OCI-LY7 (cell line): ENCODE results near the gene SLC45A3. TPM values are rescaled to one million over a fixed set of nuclear protein-coding genes. Genes with fewer than 3 reads are reported as not detected.
A peak's percentile ranks its signal among the peaks of the same experiment; 100 is the strongest.

ENCODE experiments used
- Bru-seq: library from RNA; stranded (reverse); fragments of 400-500 nt; gene quantifications from one replicate; lab custom pipeline; 2021; lab: Mats Ljungman, UMichigan
- BruChase-seq, 2 experiments: library from RNA; stranded (reverse); fragments of 400-500 nt; gene quantifications; one replicate each; lab custom pipeline; 2021; lab: Mats Ljungman, UMichigan
- BruUV-seq: library from RNA; stranded (reverse); fragments of 400-500 nt; replicated peaks from 2 replicates; lab custom pipeline; 2021; lab: Mats Ljungman, UMichigan
- CTCF ChIA-PET: fragments of 300-600 bp; sonication (Branson Sonifier 250); formaldehyde crosslinking; loops from one replicate; lab custom pipeline; 2022; ENCODE audit warnings: antibody characterized with exemption; ENCODE audit not compliant: unreplicated experiment; lab: Charles Lee
- POLR2A ChIA-PET: fragments of 300-600 bp; sonication (Branson Sonifier 250); formaldehyde crosslinking; loops from one replicate; lab custom pipeline; 2022; ENCODE audit warnings: antibody characterized with exemption; lab: Charles Lee
- DNase-seq: peaks from one replicate; pipeline ENCODE4 v3.0.0-alpha.2; 2015; ENCODE audit warnings: low spot score
- H2AFZ ChIP-seq: fragments of 200-600 bp; sonication (generic), shearing (Covaris generic); 2 replicates; pipeline ENCODE4 v1.6.1; 2014; ENCODE audit warnings: mild to moderate bottlenecking, antibody characterized with exemption, low read length, moderate library complexity
- H3K27ac ChIP-seq: fragments of 200-600 bp; sonication (generic); 2 replicates; pipeline ENCODE4 v1.5.1; 2014; ENCODE audit warnings: mixed run types, low read depth, mild to moderate bottlenecking, moderate library complexity, low read length, inconsistent platforms; ENCODE audit not compliant: poor library complexity, severe bottlenecking
- H3K36me3 ChIP-seq: fragments of 200-600 bp; sonication (generic); 2 replicates; pipeline ENCODE4 v1.6.1; 2014; ENCODE audit warnings: mild to moderate bottlenecking, antibody characterized with exemption, low read length, moderate library complexity, mixed read lengths; ENCODE audit not compliant: insufficient read depth
- H3K4me1 ChIP-seq: fragments of 200-600 bp; sonication (generic); 2 replicates; pipeline ENCODE4 v1.5.1; 2014; ENCODE audit warnings: mild to moderate bottlenecking, low read length; ENCODE audit not compliant: insufficient read depth, poor library complexity, severe bottlenecking
- H3K4me2 ChIP-seq: fragments of 200-600 bp; sonication (generic); 2 replicates; pipeline ENCODE4 v1.6.1; 2014; ENCODE audit warnings: mild to moderate bottlenecking, low read length
- H3K4me3 ChIP-seq: fragments of 200-600 bp; sonication (generic); 2 replicates; pipeline ENCODE4 v1.5.1; 2014; ENCODE audit warnings: mild to moderate bottlenecking, low read depth, low read length; ENCODE audit not compliant: poor library complexity, severe bottlenecking
- H3K79me2 ChIP-seq: fragments of 200-600 bp; sonication (generic); 2 replicates; pipeline ENCODE4 v1.6.1; 2016; ENCODE audit warnings: low read depth, mild to moderate bottlenecking, low read length, moderate library complexity, mixed read lengths; ENCODE audit not compliant: insufficient read depth
- H3K9me2 ChIP-seq: fragments of 200-600 bp; sonication (generic); 2 replicates; pipeline ENCODE4 v1.6.1; 2016; ENCODE audit warnings: mild to moderate bottlenecking, low read length, mixed read lengths; ENCODE audit not compliant: insufficient read depth
- H3K9me3 ChIP-seq: fragments of 200-600 bp; sonication (generic); 2 replicates; pipeline ENCODE4 v1.6.1; 2014; ENCODE audit warnings: mild to moderate bottlenecking, mixed run types, low read length, mixed read lengths
- H4K20me1 ChIP-seq: fragments of 200-600 bp; sonication (generic); 2 replicates; pipeline ENCODE4 v1.6.1; 2014; ENCODE audit warnings: mild to moderate bottlenecking, antibody characterized with exemption, low read length, moderate library complexity, mixed read lengths; ENCODE audit not compliant: insufficient read depth
- CTCF ChIP-seq: fragments of 200-600 bp; sonication (generic); conservative IDR thresholded peaks from 2 replicates; pipeline ENCODE4 v1.5.1; 2014; ENCODE audit warnings: mild to moderate bottlenecking, antibody characterized with exemption, low read length, moderate library complexity, mixed read lengths
- EZH2phosphoT487 ChIP-seq: fragments of 200-600 bp; sonication (generic); IDR thresholded peaks from 2 replicates; pipeline ENCODE4 v1.6.1; 2018; ENCODE audit warnings: low read depth, borderline replicate concordance, mild to moderate bottlenecking, mixed run types, antibody characterized with exemption, low read length, moderate library complexity, mixed read lengths
- intact Hi-C: fragments of 100-400 bp; cut with micrococcal nuclease; formaldehyde crosslinking; loops from one replicate; pipeline ENCODE4 v1.10.0; 2022; ENCODE audit not compliant: unreplicated experiment
- long read RNA-seq: library from polyadenylated mRNA; stranded (forward); transcript quantifications from one replicate; pipeline ENCODE4 v2.0.0, GENCODE V29; 2022
- total RNA-seq, 2 experiments: library from RNA; depleted of rRNA in 1 of 2; stranded (reverse); fragments of >200 nt in 1 of 2; shearing (Covaris generic) in 1 of 2; gene quantifications; 2 replicates each; pipeline ENCODE4 v1.2.3, GENCODE V29; 2014 to 2022

Gene SLC45A3
- total RNA-seq (2014; rRNA removed; shearing (Covaris generic)) (1.6 and 2.4 TPM in 2 replicates), total RNA-seq (2022) (5.3 and 5.9 TPM in 2 replicates), Bru-seq, nascent RNA (percentile 50 among the genes with signal in this experiment), BruChase-seq, experiment 1, labeled RNA remaining after a 6-hour chase (percentile 44 among the genes with signal in this experiment), BruChase-seq, experiment 2, labeled RNA remaining after a 2-hour chase (percentile 49 among the genes with signal in this experiment)
- long read RNA-seq, partial matches to known transcripts = 1 of 5 reads
- long read RNA-seq, other reads (novel, unspliced or antisense) = 4 of 5 reads

GRCh38 chr1:205680073-205680851, at the start of gene SLC45A3:
TSS of gene SLC45A3 (minus strand) at chr1:205680509. CDS start at chr1:205664656, 15,853 bp downstream.
- Histone ChIP-seq H3K79me2 (no peaks in the 10 kb centered on the region), H4K20me1 (no peaks in the 10 kb centered on the region), H3K9me3 (no peaks in the 10 kb centered on the region), H3K9me2 (no peaks in the 10 kb centered on the region), H2AFZ (peak within 1 kb of the TSS; percentile 51), H3K36me3 (no peaks in the 10 kb centered on the region), H3K4me1 (peaks cover 30% of the 10 kb centered on the region), H3K27ac (no peak within 1 kb of the TSS), H3K4me3 (peak within 1 kb of the TSS; percentile 74), H3K4me2 (peak within 1 kb of the TSS; percentile 71)
- intact Hi-C loops = no loop called here
- POLR2A ChIA-PET = interaction anchor here (0.8 kb wide), 1 partner anchor 11 kb away, joined by 3 read pairs; no protein-coding TSS in a partner anchor
- no TSS peak for BruUV-seq
- DNase-seq = peak; percentile 45
- TF ChIP-seq CTCF = no peak
- TF ChIP-seq EZH2phosphoT487 = no peak
- CTCF ChIA-PET = interaction anchor here (0.6 kb wide), 1 partner anchor 13 kb away, joined by 4 read pairs; no protein-coding TSS in a partner anchor

- intact Hi-C loops = no loop called here
- no TSS peak for BruUV-seq
- Histone ChIP-seq H3K4me2 (no peak overlapping the region), H4K20me1 (peaks cover 17% of the 10 kb centered on the region; the same call in 1 of the 2 replicates), H3K79me2 (peaks cover 65% of the 10 kb centered on the region), H3K4me3 (no peak overlapping the region), H3K9me3 (no peaks in the 10 kb centered on the region), H3K27ac (no peak overlapping the region), H3K36me3 (peaks cover 97% of the 10 kb centered on the region), H2AFZ (no peak overlapping the region), H3K9me2 (no peaks in the 10 kb centered on the region), H3K4me1 (no peaks in the 10 kb centered on the region)
- no peak for TF ChIP-seq EZH2phosphoT487
- no peak for TF ChIP-seq CTCF
- DNase-seq = no peak
- POLR2A ChIA-PET = interaction anchor here (0.6 to 1.3 kb wide), 3 partner anchors 12 to 808 kb away, joined by 3 to 5 read pairs (median 4); no protein-coding TSS in a partner anchor
- CTCF ChIA-PET = no interaction called here
Measured at GRCh38 chr1:205726619-205727125, 46.4 kb upstream of the SLC45A3 start.
